Activated CD4-positive, alpha-beta T cell treated with anti-CD3 and anti-CD28 coated beads, Interleukin-2, amount 50 U/mL, for 16 hours (primary cell): Measurements from ENCODE around the gene C1QTNF5.
A peak's percentile ranks its signal among the peaks of the same experiment; 100 is the strongest.

Source experiments
- DNase-seq: peaks from one replicate; pipeline ENCODE4 v3.0.0-alpha.2; 2020

Gene C1QTNF5

GRCh38 chr11:119316016-119316728 is 24.5 kb downstream of the C1QTNF5 start:
- no peak for DNase-seq

- peak; percentile 46 for DNase-seq
Observed at GRCh38 chr11:119315131-119316015, 25.3 kb downstream of the C1QTNF5 start.

- DNase-seq: no peak
Observed at GRCh38 chr11:119314726-119315125, 26.0 kb downstream of the C1QTNF5 start.

- no peak for DNase-seq
Observed at GRCh38 chr11:119310682-119311052, 30.0 kb downstream of the C1QTNF5 start.

GRCh38 chr11:119309953-119310681 is 30.6 kb downstream of the C1QTNF5 start:
- DNase-seq: no peak

GRCh38 chr11:119309411-119309810 is 31.3 kb downstream of the C1QTNF5 start:
- no peak for DNase-seq

GRCh38 chr11:119307974-119308373 is 32.7 kb downstream of the C1QTNF5 start:
- no peak for DNase-seq

- no peak for DNase-seq
Observed at GRCh38 chr11:119307219-119307618, 33.5 kb downstream of the C1QTNF5 start.

GRCh38 chr11:119306373-119306890 is 34.3 kb downstream of the C1QTNF5 start:
- DNase-seq: peak; percentile 42

- DNase-seq: no peak
Observed at GRCh38 chr11:119305556-119306372, 34.9 kb downstream of the C1QTNF5 start.

- no peak for DNase-seq
Observed at GRCh38 chr11:119303227-119303718, 37.4 kb downstream of the C1QTNF5 start.

- DNase-seq: no peak
Observed at GRCh38 chr11:119300198-119300964, 40.3 kb downstream of the C1QTNF5 start.

GRCh38 chr11:119299416-119299815 is 41.3 kb downstream of the C1QTNF5 start:
- no peak for DNase-seq

GRCh38 chr11:119298726-119299125 is 42.0 kb downstream of the C1QTNF5 start:
- DNase-seq: no peak

- DNase-seq: no peak
Observed at GRCh38 chr11:119297938-119298337, 42.7 kb downstream of the C1QTNF5 start.

GRCh38 chr11:119295178-119295577 is 45.5 kb downstream of the C1QTNF5 start:
- DNase-seq: no peak

GRCh38 chr11:119293461-119293860 is 47.2 kb downstream of the C1QTNF5 start:
- DNase-seq: no peak

- no peak for DNase-seq
Observed at GRCh38 chr11:119290894-119291497, 49.7 kb downstream of the C1QTNF5 start.
